WTC11 (cell line): ENCODE results near the gene BICD1. TPM values are rescaled to one million over a fixed set of nuclear protein-coding genes. Genes with fewer than 3 reads are reported as not detected.

Experiments
- ATAC-seq: fragments of 200-7000 bp; cut with Tn5 transposase; 2 replicates; pipeline ENCODE4 v1.10.0; 2021; ENCODE audit warnings: mild to moderate bottlenecking, moderate library complexity
- CTCF ChIA-PET: fragments of 300-600 bp; sonication (Branson Sonifier 250); formaldehyde crosslinking; loops from one replicate; lab custom pipeline; 2021; ENCODE audit warnings: antibody characterized with exemption; lab: Charles Lee
- POLR2A ChIA-PET: fragments of 350-600 bp; sonication (Branson Sonifier 250); formaldehyde crosslinking; loops from one replicate; lab custom pipeline; 2021; ENCODE audit warnings: antibody characterized with exemption; lab: Charles Lee
- DNase-seq: peaks from one replicate; pipeline ENCODE4 v3.0.0; 2021; ENCODE audit warnings: low spot score
- H3K27ac Mint-ChIP-seq: 2 replicates; pipeline ENCODE4 v1.8.0; 2021; ENCODE audit warnings: mixed read lengths
- H3K27me3 Mint-ChIP-seq: 2 replicates; pipeline ENCODE4 v1.8.0; 2021; ENCODE audit warnings: low read depth, mild to moderate bottlenecking, moderate library complexity, mixed read lengths
- H3K36me3 Mint-ChIP-seq: 2 replicates; pipeline ENCODE4 v1.8.0; 2021; ENCODE audit warnings: mixed read lengths
- H3K4me1 Mint-ChIP-seq: 2 replicates; pipeline ENCODE4 v1.8.0; 2022; ENCODE audit warnings: mixed read lengths
- H3K4me3 Mint-ChIP-seq: 2 replicates; pipeline ENCODE4 v1.8.0; 2021; ENCODE audit warnings: mild to moderate bottlenecking, moderate library complexity, mixed read lengths
- H3K9me3 Mint-ChIP-seq: 2 replicates; pipeline ENCODE4 v1.8.0; 2021; ENCODE audit warnings: mixed read lengths
- ATF1 ChIP-seq: sonication (generic); formaldehyde crosslinking; IDR thresholded peaks from 2 replicates; pipeline ENCODE4 v1.8.1; 2023; ENCODE audit warnings: mild to moderate bottlenecking, moderate library complexity, missing genetic modification reagents
- ESRRA ChIP-seq: sonication (generic); formaldehyde crosslinking; IDR thresholded peaks from 2 replicates; pipeline ENCODE4 v1.8.1; 2022; ENCODE audit warnings: mild to moderate bottlenecking, missing genetic modification reagents, borderline replicate concordance
- GTF2I ChIP-seq: fragments of 250-450 bp; sonication (Bioruptor Pico); conservative IDR thresholded peaks from 2 replicates; pipeline ENCODE4 v1.4.0; 2021; ENCODE audit warnings: mild to moderate bottlenecking
- IRF2 ChIP-seq: sonication (generic); formaldehyde crosslinking; IDR thresholded peaks from 2 replicates; pipeline ENCODE4 v1.8.0; 2022; ENCODE audit warnings: low read depth, missing genetic modification reagents, borderline replicate concordance
- JAZF1 ChIP-seq: fragments of 250-450 bp; sonication (Bioruptor Pico); IDR thresholded peaks from 2 replicates; pipeline ENCODE4 v1.9.0; 2021; ENCODE audit warnings: moderate library complexity, mild to moderate bottlenecking, inconsistent platforms
- JUN ChIP-seq: sonication (generic); formaldehyde crosslinking; IDR thresholded peaks from 2 replicates; pipeline ENCODE4 v1.8.0; 2023; ENCODE audit warnings: mild to moderate bottlenecking, missing genetic modification reagents
- NR3C1 ChIP-seq: sonication (generic); formaldehyde crosslinking; conservative IDR thresholded peaks from 2 replicates; pipeline ENCODE4 v1.8.1; 2023; ENCODE audit warnings: low read depth, mild to moderate bottlenecking, missing genetic modification reagents
- TCF7 ChIP-seq: sonication (generic); formaldehyde crosslinking; IDR thresholded peaks from 2 replicates; pipeline ENCODE4 v1.8.0; 2022; ENCODE audit warnings: mild to moderate bottlenecking, low read depth, missing genetic modification reagents, moderate library complexity
- ZNF138 ChIP-seq: sonication (generic); formaldehyde crosslinking; conservative IDR thresholded peaks from 2 replicates; pipeline ENCODE4 v1.8.1; 2022; ENCODE audit warnings: mild to moderate bottlenecking, moderate library complexity, missing genetic modification reagents
- ZNF263 ChIP-seq: sonication (generic); formaldehyde crosslinking; IDR thresholded peaks from 2 replicates; pipeline ENCODE4 v1.8.1; 2022; ENCODE audit warnings: low read depth, mild to moderate bottlenecking, moderate library complexity, missing genetic modification reagents
- total RNA-seq: library from RNA; stranded (reverse); gene quantifications from 3 replicates; pipeline ENCODE4 v1.2.3, GENCODE V29; 2021
- TF ChIP-seq, protein P1 (sequence below): sonication (generic); formaldehyde crosslinking; IDR thresholded peaks from 2 replicates; pipeline ENCODE4 v1.8.0; 2022; ENCODE audit warnings: mild to moderate bottlenecking, missing genetic modification reagents
- TF ChIP-seq, protein P2 (sequence below): sonication (generic); formaldehyde crosslinking; conservative IDR thresholded peaks from 2 replicates; pipeline ENCODE4 v1.8.1; 2023; ENCODE audit warnings: mild to moderate bottlenecking, low read depth, missing genetic modification reagents, moderate library complexity
- TF ChIP-seq, protein P3 (sequence below): sonication (generic); formaldehyde crosslinking; IDR thresholded peaks from 2 replicates; pipeline ENCODE4 v1.8.0; 2022; ENCODE audit warnings: mild to moderate bottlenecking, missing genetic modification reagents
- TF ChIP-seq, protein P4 (sequence below): sonication (generic); formaldehyde crosslinking; IDR thresholded peaks from 2 replicates; pipeline ENCODE4 v1.8.1; 2022; ENCODE audit warnings: missing genetic modification reagents, borderline replicate concordance
- TF ChIP-seq, protein P5 (sequence below): sonication (generic); formaldehyde crosslinking; IDR thresholded peaks from 2 replicates; pipeline ENCODE4 v1.8.0; 2023; ENCODE audit warnings: missing genetic modification reagents
- TF ChIP-seq, protein P6 (sequence below): sonication (generic); formaldehyde crosslinking; IDR thresholded peaks from 2 replicates; pipeline ENCODE4 v1.8.0; 2022; ENCODE audit warnings: missing genetic modification reagents

Gene BICD1
- total RNA-seq, 1 experiment from 2014 or later = 69.4 TPM

DNA sequence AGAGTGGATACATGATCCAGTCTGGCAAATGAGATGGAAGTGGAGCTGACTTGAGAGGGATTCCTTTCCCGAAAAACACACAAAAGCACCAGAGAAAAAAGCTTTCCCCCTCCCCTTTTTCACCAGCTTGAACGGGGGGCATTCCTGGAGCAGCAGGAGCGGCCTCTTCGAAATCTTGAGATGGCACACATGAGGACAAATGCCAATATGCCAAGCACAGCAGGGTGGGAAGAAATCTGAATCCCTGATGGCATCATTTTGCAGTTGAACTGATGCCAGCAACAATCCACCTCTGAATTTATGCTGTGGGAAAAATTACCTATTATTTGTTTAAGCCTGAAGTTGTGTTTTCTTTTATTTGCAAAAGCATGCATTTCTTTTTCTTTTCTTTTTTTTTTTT lies 29.7 kb upstream of the BICD1 start:
- Mint-ChIP-seq H3K27ac (no peak overlapping the region), H3K4me1 (peaks cover 42% of the 10 kb centered on the region), H3K27me3 (no peaks in the 10 kb centered on the region), H3K36me3 (peaks cover 18% of the 10 kb centered on the region), H3K9me3 (peaks cover 21% of the 10 kb centered on the region), H3K4me3 (no peak overlapping the region)
- TF ChIP-seq JAZF1 (CRISPR knock-in tag) = no peak
- TF ChIP-seq, protein P1, sequence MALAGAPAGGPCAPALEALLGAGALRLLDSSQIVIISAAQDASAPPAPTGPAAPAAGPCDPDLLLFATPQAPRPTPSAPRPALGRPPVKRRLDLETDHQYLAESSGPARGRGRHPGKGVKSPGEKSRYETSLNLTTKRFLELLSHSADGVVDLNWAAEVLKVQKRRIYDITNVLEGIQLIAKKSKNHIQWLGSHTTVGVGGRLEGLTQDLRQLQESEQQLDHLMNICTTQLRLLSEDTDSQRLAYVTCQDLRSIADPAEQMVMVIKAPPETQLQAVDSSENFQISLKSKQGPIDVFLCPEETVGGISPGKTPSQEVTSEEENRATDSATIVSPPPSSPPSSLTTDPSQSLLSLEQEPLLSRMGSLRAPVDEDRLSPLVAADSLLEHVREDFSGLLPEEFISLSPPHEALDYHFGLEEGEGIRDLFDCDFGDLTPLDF = no peak
- TF ChIP-seq NR3C1 (CRISPR knock-in tag) = no peak
- no peak for TF ChIP-seq ZNF138 (CRISPR knock-in tag)
- TF ChIP-seq, protein P2, sequence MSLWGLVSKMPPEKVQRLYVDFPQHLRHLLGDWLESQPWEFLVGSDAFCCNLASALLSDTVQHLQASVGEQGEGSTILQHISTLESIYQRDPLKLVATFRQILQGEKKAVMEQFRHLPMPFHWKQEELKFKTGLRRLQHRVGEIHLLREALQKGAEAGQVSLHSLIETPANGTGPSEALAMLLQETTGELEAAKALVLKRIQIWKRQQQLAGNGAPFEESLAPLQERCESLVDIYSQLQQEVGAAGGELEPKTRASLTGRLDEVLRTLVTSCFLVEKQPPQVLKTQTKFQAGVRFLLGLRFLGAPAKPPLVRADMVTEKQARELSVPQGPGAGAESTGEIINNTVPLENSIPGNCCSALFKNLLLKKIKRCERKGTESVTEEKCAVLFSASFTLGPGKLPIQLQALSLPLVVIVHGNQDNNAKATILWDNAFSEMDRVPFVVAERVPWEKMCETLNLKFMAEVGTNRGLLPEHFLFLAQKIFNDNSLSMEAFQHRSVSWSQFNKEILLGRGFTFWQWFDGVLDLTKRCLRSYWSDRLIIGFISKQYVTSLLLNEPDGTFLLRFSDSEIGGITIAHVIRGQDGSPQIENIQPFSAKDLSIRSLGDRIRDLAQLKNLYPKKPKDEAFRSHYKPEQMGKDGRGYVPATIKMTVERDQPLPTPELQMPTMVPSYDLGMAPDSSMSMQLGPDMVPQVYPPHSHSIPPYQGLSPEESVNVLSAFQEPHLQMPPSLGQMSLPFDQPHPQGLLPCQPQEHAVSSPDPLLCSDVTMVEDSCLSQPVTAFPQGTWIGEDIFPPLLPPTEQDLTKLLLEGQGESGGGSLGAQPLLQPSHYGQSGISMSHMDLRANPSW (CRISPR knock-in tag) = no peak
- TF ChIP-seq ZNF263 = no peak
- TF ChIP-seq JUN = no peak
- TF ChIP-seq, protein P3, sequence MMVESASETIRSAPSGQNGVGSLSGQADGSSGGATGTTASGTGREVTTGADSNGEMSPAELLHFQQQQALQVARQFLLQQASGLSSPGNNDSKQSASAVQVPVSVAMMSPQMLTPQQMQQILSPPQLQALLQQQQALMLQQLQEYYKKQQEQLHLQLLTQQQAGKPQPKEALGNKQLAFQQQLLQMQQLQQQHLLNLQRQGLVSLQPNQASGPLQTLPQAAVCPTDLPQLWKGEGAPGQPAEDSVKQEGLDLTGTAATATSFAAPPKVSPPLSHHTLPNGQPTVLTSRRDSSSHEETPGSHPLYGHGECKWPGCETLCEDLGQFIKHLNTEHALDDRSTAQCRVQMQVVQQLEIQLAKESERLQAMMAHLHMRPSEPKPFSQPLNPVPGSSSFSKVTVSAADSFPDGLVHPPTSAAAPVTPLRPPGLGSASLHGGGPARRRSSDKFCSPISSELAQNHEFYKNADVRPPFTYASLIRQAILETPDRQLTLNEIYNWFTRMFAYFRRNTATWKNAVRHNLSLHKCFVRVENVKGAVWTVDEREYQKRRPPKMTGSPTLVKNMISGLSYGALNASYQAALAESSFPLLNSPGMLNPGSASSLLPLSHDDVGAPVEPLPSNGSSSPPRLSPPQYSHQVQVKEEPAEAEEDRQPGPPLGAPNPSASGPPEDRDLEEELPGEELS (CRISPR knock-in tag) = no peak
- TF ChIP-seq TCF7 = no peak
- TF ChIP-seq, protein P4, sequence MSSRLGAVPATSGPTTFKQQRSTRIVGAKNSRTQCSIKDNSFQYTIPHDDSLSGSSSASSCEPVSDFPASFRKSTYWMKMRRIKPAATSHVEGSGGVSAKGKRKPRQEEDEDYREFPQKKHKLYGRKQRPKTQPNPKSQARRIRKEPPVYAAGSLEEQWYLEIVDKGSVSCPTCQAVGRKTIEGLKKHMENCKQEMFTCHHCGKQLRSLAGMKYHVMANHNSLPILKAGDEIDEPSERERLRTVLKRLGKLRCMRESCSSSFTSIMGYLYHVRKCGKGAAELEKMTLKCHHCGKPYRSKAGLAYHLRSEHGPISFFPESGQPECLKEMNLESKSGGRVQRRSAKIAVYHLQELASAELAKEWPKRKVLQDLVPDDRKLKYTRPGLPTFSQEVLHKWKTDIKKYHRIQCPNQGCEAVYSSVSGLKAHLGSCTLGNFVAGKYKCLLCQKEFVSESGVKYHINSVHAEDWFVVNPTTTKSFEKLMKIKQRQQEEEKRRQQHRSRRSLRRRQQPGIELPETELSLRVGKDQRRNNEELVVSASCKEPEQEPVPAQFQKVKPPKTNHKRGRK (CRISPR knock-in tag) = no peak
- no peak for TF ChIP-seq IRF2
- no peak for TF ChIP-seq GTF2I (CRISPR knock-in tag)
- no peak for DNase-seq
- POLR2A ChIA-PET = no interaction called here
- no peak for ATAC-seq
- CTCF ChIA-PET = interaction anchor here (0.8 kb wide), 1 partner anchor 16 kb away, joined by 3 read pairs; no protein-coding TSS in a partner anchor

DNA sequence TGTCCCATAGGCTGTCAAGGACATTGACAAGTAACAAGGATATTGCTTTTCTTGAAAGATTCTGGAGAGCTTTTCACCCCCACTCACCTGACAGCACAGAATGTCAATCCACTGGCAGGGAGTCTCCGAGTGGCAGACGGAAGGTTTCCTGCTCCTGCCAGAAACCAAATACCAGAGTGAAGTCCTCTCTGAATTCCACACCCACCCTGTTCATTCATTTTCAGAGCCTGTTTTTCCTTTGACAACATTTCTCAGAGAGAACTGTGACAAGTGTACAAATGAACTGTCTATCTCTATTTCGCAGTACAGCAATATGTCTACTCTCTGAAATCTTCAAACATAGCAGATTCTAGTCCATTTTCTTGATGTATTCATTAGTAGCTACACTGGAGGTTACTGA lies 26.2 kb upstream of the BICD1 start:
- Mint-ChIP-seq H3K9me3 (peaks cover 20% of the 10 kb centered on the region), H3K4me3 (no peak overlapping the region), H3K4me1 (peaks cover 35% of the 10 kb centered on the region), H3K27me3 (no peaks in the 10 kb centered on the region), H3K27ac (0 out of 2 replicates have a peak overlapping the region, but pooled peaks have one; percentile 76), H3K36me3 (no peaks in the 10 kb centered on the region; the same call in 1 of the 2 replicates)
- POLR2A ChIA-PET = no interaction called here
- TF ChIP-seq, protein P5, sequence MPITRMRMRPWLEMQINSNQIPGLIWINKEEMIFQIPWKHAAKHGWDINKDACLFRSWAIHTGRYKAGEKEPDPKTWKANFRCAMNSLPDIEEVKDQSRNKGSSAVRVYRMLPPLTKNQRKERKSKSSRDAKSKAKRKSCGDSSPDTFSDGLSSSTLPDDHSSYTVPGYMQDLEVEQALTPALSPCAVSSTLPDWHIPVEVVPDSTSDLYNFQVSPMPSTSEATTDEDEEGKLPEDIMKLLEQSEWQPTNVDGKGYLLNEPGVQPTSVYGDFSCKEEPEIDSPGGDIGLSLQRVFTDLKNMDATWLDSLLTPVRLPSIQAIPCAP = no peak
- TF ChIP-seq, protein P6, sequence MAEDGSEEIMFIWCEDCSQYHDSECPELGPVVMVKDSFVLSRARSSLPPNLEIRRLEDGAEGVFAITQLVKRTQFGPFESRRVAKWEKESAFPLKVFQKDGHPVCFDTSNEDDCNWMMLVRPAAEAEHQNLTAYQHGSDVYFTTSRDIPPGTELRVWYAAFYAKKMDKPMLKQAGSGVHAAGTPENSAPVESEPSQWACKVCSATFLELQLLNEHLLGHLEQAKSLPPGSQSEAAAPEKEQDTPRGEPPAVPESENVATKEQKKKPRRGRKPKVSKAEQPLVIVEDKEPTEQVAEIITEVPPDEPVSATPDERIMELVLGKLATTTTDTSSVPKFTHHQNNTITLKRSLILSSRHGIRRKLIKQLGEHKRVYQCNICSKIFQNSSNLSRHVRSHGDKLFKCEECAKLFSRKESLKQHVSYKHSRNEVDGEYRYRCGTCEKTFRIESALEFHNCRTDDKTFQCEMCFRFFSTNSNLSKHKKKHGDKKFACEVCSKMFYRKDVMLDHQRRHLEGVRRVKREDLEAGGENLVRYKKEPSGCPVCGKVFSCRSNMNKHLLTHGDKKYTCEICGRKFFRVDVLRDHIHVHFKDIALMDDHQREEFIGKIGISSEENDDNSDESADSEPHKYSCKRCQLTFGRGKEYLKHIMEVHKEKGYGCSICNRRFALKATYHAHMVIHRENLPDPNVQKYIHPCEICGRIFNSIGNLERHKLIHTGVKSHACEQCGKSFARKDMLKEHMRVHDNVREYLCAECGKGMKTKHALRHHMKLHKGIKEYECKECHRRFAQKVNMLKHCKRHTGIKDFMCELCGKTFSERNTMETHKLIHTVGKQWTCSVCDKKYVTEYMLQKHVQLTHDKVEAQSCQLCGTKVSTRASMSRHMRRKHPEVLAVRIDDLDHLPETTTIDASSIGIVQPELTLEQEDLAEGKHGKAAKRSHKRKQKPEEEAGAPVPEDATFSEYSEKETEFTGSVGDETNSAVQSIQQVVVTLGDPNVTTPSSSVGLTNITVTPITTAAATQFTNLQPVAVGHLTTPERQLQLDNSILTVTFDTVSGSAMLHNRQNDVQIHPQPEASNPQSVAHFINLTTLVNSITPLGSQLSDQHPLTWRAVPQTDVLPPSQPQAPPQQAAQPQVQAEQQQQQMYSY (CRISPR knock-in tag) = no peak
- no peak for TF ChIP-seq ESRRA
- no peak for TF ChIP-seq ATF1 (CRISPR knock-in tag)
- TF ChIP-seq, protein P4 (CRISPR knock-in tag) = no peak
- DNase-seq (no peak), ATAC-seq (no peak)
- CTCF ChIA-PET = no interaction called here
